A549 (cell line): ENCODE results near the gene GPR62. TPM values are rescaled to one million over a fixed set of nuclear protein-coding genes. Genes with fewer than 3 reads are reported as not detected.

Experiments used
- ATAC-seq, 2 experiments: fragments of 200-7000 bp in 1 of 2; fragments of >200 bp in 1 of 2; cut with Nextera tagmentation in 1 of 2; cut with Tn5 transposase in 1 of 2; 3 replicates each; pipeline versions ENCODE4 v1.8.0 to v1.9.1; 2018 to 2020; ENCODE audit warnings: mild to moderate bottlenecking in 1 of 2, moderate library complexity in 1 of 2
- CTCF ChIA-PET: fragments of 300-600 bp; sonication (Branson Sonifier 250); formaldehyde crosslinking; extraction: SDS; loops from one replicate; lab custom pipeline; 2021; ENCODE audit warnings: antibody characterized with exemption, inconsistent platforms; lab: Yijun Ruan, JAX
- POLR2A ChIA-PET: fragments of 350-600 bp; formaldehyde crosslinking; extraction: SDS; loops from one replicate; lab custom pipeline; 2021; ENCODE audit warnings: antibody characterized with exemption, inconsistent platforms; lab: Yijun Ruan, JAX
- DNase-seq, 2 experiments: peaks; one replicate each; pipeline versions ENCODE4 v3.0.0 to v3.0.0-alpha.2; 2011 to 2016; ENCODE audit warnings: low read depth in 1 of 2, low spot score in 1 of 2
- FAIRE-seq: peaks from 2 replicates; lab custom pipeline; 2011; peaks lifted over from hg19 to GRCh38; lab: Jason Lieb, UNC
- H3K27ac ChIP-seq, 2 experiments: fragments of >200 bp; sonication (Bioruptor Twin); formaldehyde crosslinking; 3 replicates each; pipeline ENCODE4 v1.5.1; 2016 to 2017
- H3K4me1 ChIP-seq: fragments of >200 bp; sonication (Bioruptor Twin); formaldehyde crosslinking; 3 replicates; pipeline ENCODE4 v1.6.1; 2016
- H3K4me2 ChIP-seq: fragments of >200 bp; sonication (Bioruptor Twin); formaldehyde crosslinking; 3 replicates; pipeline ENCODE4 v1.6.1; 2016
- H3K4me3 ChIP-seq: fragments of >200 bp; sonication (Bioruptor Twin); formaldehyde crosslinking; 3 replicates; pipeline ENCODE4 v1.5.1; 2016
- H3K9me3 ChIP-seq: fragments of >200 bp; sonication (Bioruptor Twin); formaldehyde crosslinking; 3 replicates; pipeline ENCODE4 v1.6.1; 2016
- ATOH8 ChIP-seq: fragments of 250-450 bp; sonication (Bioruptor Pico); IDR thresholded peaks from 2 replicates; pipeline ENCODE4 v1.5.0; 2020; ENCODE audit warnings: low read depth, mild to moderate bottlenecking, moderate library complexity
- CHD2 ChIP-seq: fragments of 150-350 bp; IDR thresholded peaks from 2 replicates; pipeline ENCODE4 v1.6.1; 2014; ENCODE audit warnings: low read length; ENCODE audit not compliant: partially characterized antibody
- CTCF ChIP-seq: fragments of >200 bp; sonication (Bioruptor Twin); formaldehyde crosslinking; IDR thresholded peaks from 3 replicates; pipeline ENCODE4 v1.5.1; 2016
- EHMT2 ChIP-seq: fragments of 200-600 bp; sonication (generic); IDR thresholded peaks from 2 replicates; pipeline ENCODE4 v1.6.1; 2016; ENCODE audit warnings: antibody characterized with exemption, low read depth, mild to moderate bottlenecking, moderate library complexity
- FOSL2 ChIP-seq, 2 experiments: fragments of 450-650 bp in 1 of 2; fragments of >200 bp in 1 of 2; sonication (Bioruptor Twin) in 1 of 2; formaldehyde crosslinking; IDR thresholded peaks; 2 replicates each; pipeline versions ENCODE4 v1.5.0 to v1.6.1; 2016 to 2020; ENCODE audit warnings: mild to moderate bottlenecking in 1 of 2, moderate library complexity in 1 of 2
- HDAC2 ChIP-seq: fragments of 200-600 bp; sonication (generic); IDR thresholded peaks from 2 replicates; pipeline ENCODE4 v1.6.1; 2016
- HMGXB4 ChIP-seq: fragments of 250-450 bp; sonication (Bioruptor Pico); IDR thresholded peaks from 2 replicates; pipeline ENCODE4 v1.5.0; 2021; ENCODE audit warnings: mild to moderate bottlenecking, moderate library complexity, borderline replicate concordance
- HOXB13 ChIP-seq: fragments of 250-450 bp; sonication (Bioruptor Pico); IDR thresholded peaks from 2 replicates; pipeline ENCODE4 v1.5.0; 2020; ENCODE audit warnings: low read depth, mild to moderate bottlenecking, moderate library complexity
- MAFK ChIP-seq: fragments of 450-650 bp; IDR thresholded peaks from 2 replicates; pipeline ENCODE4 v1.6.1; 2014; ENCODE audit not compliant: partially characterized antibody
- MAZ ChIP-seq: fragments of 150-350 bp; IDR thresholded peaks from 2 replicates; pipeline ENCODE4 v1.6.1; 2014; ENCODE audit warnings: antibody characterized with exemption, low read depth, low read length, borderline replicate concordance
- NR3C1 ChIP-seq: fragments of >200 bp; sonication (Bioruptor Twin); formaldehyde crosslinking; IDR thresholded peaks from 3 replicates; pipeline ENCODE4 v1.6.1; 2017
- PHF8 ChIP-seq: fragments of 200-600 bp; sonication (generic); IDR thresholded peaks from 2 replicates; pipeline ENCODE4 v1.6.1; 2016; ENCODE audit warnings: low read depth, mild to moderate bottlenecking, antibody characterized with exemption, moderate library complexity, borderline replicate concordance
- RARB ChIP-seq: fragments of 250-450 bp; sonication (Bioruptor Pico); IDR thresholded peaks from 2 replicates; pipeline ENCODE4 v1.8.0; 2021; ENCODE audit warnings: mild to moderate bottlenecking, moderate library complexity
- RCOR1 ChIP-seq: fragments of 150-350 bp; IDR thresholded peaks from 2 replicates; pipeline ENCODE4 v1.6.1; 2014; ENCODE audit warnings: antibody characterized with exemption, low read length, low read depth
- REST ChIP-seq: fragments of 200-600 bp; sonication (generic); IDR thresholded peaks from 2 replicates; pipeline ENCODE4 v1.6.1; 2016; ENCODE audit warnings: antibody characterized with exemption, mild to moderate bottlenecking, moderate library complexity
- RFX5 ChIP-seq: fragments of 450-650 bp; IDR thresholded peaks from 2 replicates; pipeline ENCODE4 v1.7.1; 2014; ENCODE audit warnings: antibody characterized with exemption, mild to moderate bottlenecking, moderate library complexity
- SMC3 ChIP-seq: fragments of >200 bp; sonication (Bioruptor Twin); formaldehyde crosslinking; IDR thresholded peaks from 3 replicates; pipeline ENCODE4 v1.6.1; 2018; ENCODE audit warnings: inconsistent platforms
- TP53 ChIP-seq: fragments of 250-450 bp; sonication (Bioruptor Pico); IDR thresholded peaks from 2 replicates; pipeline ENCODE4 v1.5.0; 2021; ENCODE audit warnings: mild to moderate bottlenecking, moderate library complexity
- ZFP36 ChIP-seq: fragments of 450-650 bp; IDR thresholded peaks from 2 replicates; pipeline ENCODE4 v1.6.1; 2014; ENCODE audit warnings: borderline replicate concordance; ENCODE audit not compliant: partially characterized antibody
- WGBS: methylation state at CpG from one replicate; pipeline ENCODE4 v1.1.6; 2017; ENCODE audit errors: missing lambda C conversion rate; 5-methylcytosine and 5-hydroxymethylcytosine counted together
- polyA plus RNA-seq, 4 experiments: library from polyadenylated mRNA; depleted of rRNA in 3 of 4; stranded (reverse); fragments of >200 nt; fragmentation: RNase III in 1 of 4; extraction: RNeasy Plus Mini Kit Qiagen cat#74134 plus additional on column Dnase treatment in 1 of 4; gene quantifications; 2 replicates in 3 of 4; 3 replicates in 1 of 4; pipeline ENCODE4 v1.2.3, GENCODE V29; 2011 to 2017

Gene GPR62
- polyA plus RNA-seq, 2 of the 4 experiments (the other 2 are of a cell fraction): 0.05 TPM; not detected in 1

- Histone ChIP-seq H3K4me3 (no peak overlapping the region), H3K4me2 (no peak overlapping the region), H3K4me1 (no peaks in the 10 kb centered on the region), H3K9me3 (no peaks in the 10 kb centered on the region), H3K27ac (no peak overlapping the region)
- ChIA-PET POLR2A (no interaction called here), CTCF (no interaction called here)
- TF ChIP-seq CHD2: no peak
- peak; percentile 84 for TF ChIP-seq REST
- no peak for TF ChIP-seq FOSL2 (IDR thresholded peaks at IDR 0.05)
- no peak for TF ChIP-seq FOSL2 (CRISPR knock-in tag; IDR thresholded peaks at IDR 0.05)
- TF ChIP-seq EHMT2: 0 out of 2 replicates have a peak, but pooled peaks have one; percentile 27
- DNase-seq (no peak), FAIRE-seq (no peak), ATAC-seq (peak; percentile 47 to 58; a peak in 3 of 6 replicates)
- 76% methylated on average over 5 of the region's 5 CpGs for WGBS
Observed at GRCh38 chr3:51929420-51930003, 25.7 kb upstream of the GPR62 start.

GRCh38 chr3:51930439-51930838 lies 24.7 kb upstream of the GPR62 start:
- ChIA-PET POLR2A (no interaction called here), CTCF (interaction anchor here (0.6 to 3.6 kb wide), 2 partner anchors 12 to 44 kb away, joined by 4 to 22 read pairs; partner anchors contain the start of genes ABHD14A, PARP3 and RRP9)
- no peak for ATAC-seq
- H3K4me2 ChIP-seq: no peak overlapping the region
- no peak for FAIRE-seq
- no peak overlapping the region for H3K27ac ChIP-seq
- no peak overlapping the region for H3K4me3 ChIP-seq
- no peaks in the 10 kb centered on the region for H3K9me3 ChIP-seq
- no peaks in the 10 kb centered on the region for H3K4me1 ChIP-seq
- TF ChIP-seq HDAC2: no peak
- TF ChIP-seq PHF8: no peak
- TF ChIP-seq HMGXB4: no peak
- TF ChIP-seq NR3C1: no peak
- no peak for TF ChIP-seq SMC3
- no peak for TF ChIP-seq FOSL2 (IDR thresholded peaks at IDR 0.05)
- no peak for TF ChIP-seq FOSL2 (CRISPR knock-in tag; IDR thresholded peaks at IDR 0.05)
- no peak for TF ChIP-seq REST
- TF ChIP-seq MAZ: no peak
- TF ChIP-seq CTCF: no peak
- no peak for TF ChIP-seq ATOH8 (CRISPR knock-in tag)
- no peak for TF ChIP-seq RCOR1
- no peak for TF ChIP-seq HOXB13
- no peak for TF ChIP-seq ZFP36
- no peak for TF ChIP-seq MAFK
- no peak for TF ChIP-seq RARB (CRISPR knock-in tag)
- no peak for TF ChIP-seq TP53 (CRISPR knock-in tag)
- no peak for TF ChIP-seq RFX5
- no peak for DNase-seq
- 86% methylated on average over 1 of the region's 1 CpG for WGBS
